ENCODE measurements around the gene CCDC174.

Gene CCDC174

GRCh38 chr3:14703791-14704190 lies 52.2 kb downstream of the CCDC174 start:
- FAIRE-seq, result no peak

DNA sequence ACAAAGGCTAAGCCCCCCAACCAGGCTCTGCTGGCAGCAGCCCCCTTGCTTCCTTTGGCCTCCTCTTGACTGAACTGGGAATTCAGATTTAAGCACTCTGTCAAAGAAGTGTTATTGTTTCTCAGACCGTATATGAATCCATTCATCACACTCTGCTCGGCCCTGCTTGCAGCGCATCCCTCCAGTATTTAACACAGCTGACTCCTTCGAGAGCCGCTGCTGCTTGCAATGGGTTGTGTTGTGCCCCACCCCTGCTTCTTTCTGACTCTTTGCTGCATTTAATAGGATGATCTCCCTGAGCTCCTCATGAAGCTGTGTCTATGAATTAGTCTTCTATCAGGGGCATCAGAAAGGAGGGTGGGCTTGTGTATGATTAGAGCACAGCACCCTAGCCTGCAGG lies 54.5 kb downstream of the CCDC174 start:
- no peak for FAIRE-seq

- no peak for FAIRE-seq
Observed at GRCh38 chr3:14716591-14716990, 65.0 kb downstream of the CCDC174 start.

DNA sequence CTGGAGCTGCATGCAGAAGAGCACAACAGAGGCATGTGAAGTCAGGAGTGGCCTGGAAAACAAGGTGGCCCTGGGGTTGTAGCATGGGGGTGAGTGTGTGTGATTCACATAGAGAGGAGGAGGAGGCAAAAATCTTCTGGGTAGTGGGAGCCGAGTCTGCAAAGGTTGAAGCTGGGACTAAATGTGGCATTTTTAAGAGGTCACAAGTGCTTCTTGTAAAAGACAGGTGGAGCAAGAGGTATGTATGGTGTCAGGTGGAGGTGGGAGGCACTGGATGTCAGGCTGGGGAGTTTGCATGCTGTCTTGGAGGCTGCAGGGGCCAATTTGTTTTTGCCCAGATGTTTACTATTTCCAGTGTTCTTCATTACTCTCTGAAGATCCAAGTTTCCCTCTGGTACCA lies 65.7 kb downstream of the CCDC174 start:
- no peak for FAIRE-seq

DNA sequence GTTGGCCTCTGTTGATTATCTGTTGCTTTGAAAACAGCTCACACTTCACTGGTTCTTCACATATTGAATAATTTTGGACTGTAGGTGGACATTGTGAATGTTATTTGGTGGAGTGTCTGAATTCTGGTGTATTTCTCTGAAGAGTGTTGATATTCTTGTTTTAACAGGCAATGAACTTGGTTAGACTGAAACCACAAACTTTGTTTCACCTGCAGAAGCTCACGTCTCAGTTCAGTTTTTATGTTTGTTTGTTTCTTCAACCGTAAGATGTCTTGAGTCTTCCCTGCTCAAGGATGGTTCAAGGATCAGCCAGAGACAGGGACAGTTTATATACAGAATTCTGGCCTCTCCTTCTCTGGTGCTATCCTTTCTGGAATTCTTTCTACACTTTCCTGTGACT lies 67.0 kb downstream of the CCDC174 start:
- no peak for FAIRE-seq

GRCh38 chr3:14719006-14719405 lies 67.4 kb downstream of the CCDC174 start:
- no peak for FAIRE-seq

DNA sequence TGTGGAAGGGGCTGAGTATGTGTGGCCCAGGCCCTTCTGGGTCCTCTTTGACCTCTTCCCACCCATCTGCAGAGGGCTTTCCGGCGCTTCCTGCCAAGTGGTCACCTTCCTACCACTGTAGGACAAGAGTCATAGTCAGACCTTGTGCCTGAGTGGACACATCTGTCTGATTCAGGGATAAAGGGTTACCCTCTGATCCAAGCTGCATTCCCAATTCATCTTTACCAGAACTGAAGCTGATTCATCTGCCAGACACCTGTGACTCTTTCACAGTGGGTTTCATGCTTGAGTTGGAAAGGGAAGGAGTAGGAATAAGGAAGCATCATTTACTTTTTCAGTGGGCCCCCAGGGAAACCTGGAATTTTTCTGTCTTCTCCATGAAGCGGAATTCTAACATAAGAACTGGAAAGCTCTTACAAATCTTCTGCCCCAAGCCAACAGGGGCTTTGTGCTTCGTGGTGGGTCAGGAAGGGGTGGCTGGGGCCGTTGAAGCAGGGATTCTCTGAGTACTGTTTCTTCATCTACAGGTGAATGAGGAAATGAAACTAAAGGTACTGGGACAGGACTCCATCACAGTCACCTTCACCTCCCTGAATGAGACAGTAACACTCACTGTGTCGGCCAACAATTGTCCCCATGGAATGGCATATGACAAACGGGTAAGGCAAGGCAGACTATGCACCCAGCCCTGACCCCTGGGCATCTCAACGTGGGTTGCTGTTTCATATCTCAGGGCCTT lies 69.7 kb downstream of the CCDC174 start:
- FAIRE-seq, result no peak
